Measurements from ENCODE around the gene EDN3. TPM values are rescaled to one million over a fixed set of nuclear protein-coding genes. Genes with fewer than 3 reads are reported as not detected.

The EDN3 gene
- total and polyA plus RNA-seq, 2 experiments from 2014 or later: 4.0 to 5.8 TPM

- Histone ChIP-seq H2AFZ (no peak overlapping the region), H4K20me1 (ENCODE audit: insufficient read depth, poor library complexity, severe bottlenecking) (no peaks in the 10 kb centered on the region), H3K4me1 (ENCODE audit: insufficient read depth) (no peaks in the 10 kb centered on the region), H3K4me2 (no peak overlapping the region), H3K9me3 (ENCODE audit: low read depth) (no peaks in the 10 kb centered on the region), H3K79me2 (no peaks in the 10 kb centered on the region), H3K27ac (no peak overlapping the region), H3K9me2 (replicated peaks; ENCODE audit: insufficient read depth) (no peaks in the 10 kb centered on the region), H3K4me3 (no peak overlapping the region), H3K27me3 (no peaks in the 10 kb centered on the region), H3K36me3 (replicated peaks; ENCODE audit: insufficient read depth, low read depth) (no peaks in the 10 kb centered on the region)
- DNase-seq (ENCODE audit: low spot score): no peak
- WGBS (ENCODE audit: low lambda C conversion rate, missing lambda C conversion rate): 80% methylated on average over 12 of the region's 12 CpGs
- no peak for TF ChIP-seq EZH2phosphoT487 (IDR thresholded peaks at IDR 0.05; ENCODE audit: low read depth, severe bottlenecking, unreplicated experiment)
- no peak for TF ChIP-seq CTCF (IDR thresholded peaks at IDR 0.05; ENCODE audit: poor library complexity)
- no peak for TF ChIP-seq EZH2 (IDR thresholded peaks at IDR 0.05; ENCODE audit: borderline replicate concordance)
Observed at GRCh38 chr20:59363101-59363500, 62.7 kb downstream of the EDN3 start.

- DNase-seq (ENCODE audit: low spot score): no peak
- H3K4me3 ChIP-seq: no peak overlapping the region
- no peak overlapping the region for H3K27ac ChIP-seq
- no peak for TF ChIP-seq EZH2 (IDR thresholded peaks at IDR 0.05; ENCODE audit: borderline replicate concordance)
- no peak for TF ChIP-seq EZH2phosphoT487 (IDR thresholded peaks at IDR 0.05; ENCODE audit: low read depth, severe bottlenecking, unreplicated experiment)
- no peak for TF ChIP-seq CTCF (IDR thresholded peaks at IDR 0.05; ENCODE audit: poor library complexity)
- H3K4me1 ChIP-seq (ENCODE audit: insufficient read depth): no peaks in the 10 kb centered on the region
- no peaks in the 10 kb centered on the region for H3K79me2 ChIP-seq
- H2AFZ ChIP-seq: no peak overlapping the region
- no peak overlapping the region for H3K4me2 ChIP-seq
- 92% methylated on average over 6 of the region's 6 CpGs for WGBS (ENCODE audit: low lambda C conversion rate, missing lambda C conversion rate)
- H3K9me2 ChIP-seq (replicated peaks; ENCODE audit: insufficient read depth): no peaks in the 10 kb centered on the region
- H3K36me3 ChIP-seq (replicated peaks; ENCODE audit: insufficient read depth, low read depth): no peaks in the 10 kb centered on the region
- no peaks in the 10 kb centered on the region for H4K20me1 ChIP-seq (ENCODE audit: insufficient read depth, poor library complexity, severe bottlenecking)
- no peaks in the 10 kb centered on the region for H3K27me3 ChIP-seq
- H3K9me3 ChIP-seq (ENCODE audit: low read depth): no peaks in the 10 kb centered on the region
Observed at GRCh38 chr20:59364611-59365010, 64.2 kb downstream of the EDN3 start.

- no peaks in the 10 kb centered on the region for H3K9me3 ChIP-seq (ENCODE audit: low read depth)
- no peak overlapping the region for H3K4me3 ChIP-seq
- H3K79me2 ChIP-seq: no peaks in the 10 kb centered on the region
- no peak overlapping the region for H2AFZ ChIP-seq
- 74% methylated on average over 24 of the region's 24 CpGs for WGBS (ENCODE audit: low lambda C conversion rate, missing lambda C conversion rate)
- no peaks in the 10 kb centered on the region for H3K9me2 ChIP-seq (replicated peaks; ENCODE audit: insufficient read depth)
- H3K4me1 ChIP-seq (ENCODE audit: insufficient read depth): no peaks in the 10 kb centered on the region
- H4K20me1 ChIP-seq (ENCODE audit: insufficient read depth, poor library complexity, severe bottlenecking): no peaks in the 10 kb centered on the region
- DNase-seq (ENCODE audit: low spot score): no peak
- no peak overlapping the region for H3K27ac ChIP-seq
- no peaks in the 10 kb centered on the region for H3K27me3 ChIP-seq
- TF ChIP-seq EZH2phosphoT487 (IDR thresholded peaks at IDR 0.05; ENCODE audit: low read depth, severe bottlenecking, unreplicated experiment) (no peak), CTCF (IDR thresholded peaks at IDR 0.05; ENCODE audit: poor library complexity) (no peak), EZH2 (IDR thresholded peaks at IDR 0.05; ENCODE audit: borderline replicate concordance) (no peak)
- no peaks in the 10 kb centered on the region for H3K36me3 ChIP-seq (replicated peaks; ENCODE audit: insufficient read depth, low read depth)
- H3K4me2 ChIP-seq: no peak overlapping the region
Observed at GRCh38 chr20:59365611-59366285, 65.3 kb downstream of the EDN3 start.
